K562 (cell line): ENCODE measurements around the gene PRPF6. TPM values are rescaled to one million over a fixed set of nuclear protein-coding genes. Genes with fewer than 3 reads are reported as not detected.

Experiments used
- ARID3A ChIP-seq: IDR thresholded peaks from 2 replicates; pipeline ENCODE4 v1.6.1; 2012; ENCODE audit warnings: low read depth, low read length, improper control_type of control experiment, borderline replicate concordance
- ATF2 ChIP-seq: sonication (generic); formaldehyde crosslinking; IDR thresholded peaks from 2 replicates; pipeline ENCODE4 v1.8.1; 2022; ENCODE audit warnings: missing genetic modification reagents
- ATF4 ChIP-seq: fragments of 450-650 bp; formaldehyde crosslinking; IDR thresholded peaks from 2 replicates; pipeline ENCODE4 v1.4.0; 2022; ENCODE audit warnings: mild to moderate bottlenecking, moderate library complexity
- CREBBP ChIP-seq: IDR thresholded peaks from one replicate; pipeline ENCODE4 v1.6.1; 2012; ENCODE audit warnings: low read depth, mild to moderate bottlenecking, control low read depth, inconsistent platforms, low read length
- EGR1 ChIP-seq: fragments of 450-650 bp; conservative IDR thresholded peaks from 2 replicates; pipeline ENCODE4 v1.6.1; 2017; ENCODE audit warnings: mild to moderate bottlenecking
- ID3 ChIP-seq, 2 experiments: fragments of 250-450 bp in 1 of 2; fragments of 450-650 bp in 1 of 2; sonication (Bioruptor Pico) in 1 of 2; IDR thresholded peaks; 2 replicates each; pipeline versions ENCODE4 v1.6.1 to v1.8.0; 2016 to 2021; ENCODE audit warnings: mild to moderate bottlenecking in 2 of 2, moderate library complexity in 2 of 2, missing compliant biosample characterization in 1 of 2, missing genetic modification characterization in 1 of 2
- POLR2H ChIP-seq: IDR thresholded peaks from 2 replicates; pipeline ENCODE4 v1.6.1; 2016; ENCODE audit warnings: missing genetic modification characterization, low read depth, mild to moderate bottlenecking, control low read depth, missing compliant biosample characterization, moderate library complexity
- SP2 ChIP-seq: IDR thresholded peaks from 2 replicates; pipeline ENCODE4 v1.6.1; 2011; ENCODE audit warnings: mild to moderate bottlenecking, low read depth, low read length, moderate library complexity; ENCODE audit not compliant: poor library complexity, severe bottlenecking; ENCODE audit errors: extremely low read depth
- SRSF1 ChIP-seq: fragments of 200-400 bp; formaldehyde crosslinking; IDR thresholded peaks from 2 replicates; pipeline ENCODE4 v1.6.1; 2017; ENCODE audit warnings: mild to moderate bottlenecking, low read depth, low read length, moderate library complexity
- U2AF1 ChIP-seq: fragments of 200-400 bp; formaldehyde crosslinking; optimal IDR thresholded peaks from 2 replicates; pipeline ENCODE3; 2017; ENCODE audit warnings: mild to moderate bottlenecking, low read depth, low read length, moderate library complexity
- polyA plus RNA-seq, 8 experiments: library from polyadenylated mRNA; depleted of rRNA in 4 of 8; stranded (reverse) in 5 of 8; unstranded in 3 of 8; fragments of >200 nt; fragmentation: Nextera tagmentation in 2 of 8; fragmentation: Illumina TruSeq in 1 of 8; extraction: Ambion mirVana in 2 of 8; extraction: Trizol in 1 of 8; gene quantifications; 2 replicates each; pipeline versions ENCODE4 v1.2.1 to v1.2.3, GENCODE V29; 2011 to 2014; ENCODE audit warnings: inconsistent platforms in 1 of 8, missing spikeins in 1 of 8
- total RNA-seq, 7 experiments: library from RNA; depleted of rRNA in 6 of 7; stranded (reverse); fragments of >200 nt in 6 of 7; fragmentation: Illumina TruSeq in 2 of 7; extraction: Trizol in 2 of 7; gene quantifications; 2 replicates each; pipeline versions ENCODE4 v1.2.1 to v1.2.3, GENCODE V29; 2011 to 2021; ENCODE audit warnings: low replicate concordance in 1 of 7

The PRPF6 gene
- total and polyA plus RNA-seq, 9 of the 15 experiments (the other 6 are each of a cell fraction or from before 2014, with no cell fraction given), result 4.2 to 83.2 (median 59.9) TPM

GRCh38 chr20:64037498-64038213 lies 56.7 kb downstream of the PRPF6 start (continued):
- TF ChIP-seq ARID3A (no peak), SRSF1 (no peak), POLR2H (no peak), SP2 (no peak), CREBBP (no peak), EGR1 (no peak), ID3 (CRISPR knock-in tag; IDR thresholded peaks at IDR 0.05) (no peak), ID3 (tag; IDR thresholded peaks at IDR 0.05) (no peak), ATF4 (CRISPR knock-in tag) (no peak), U2AF1 (no peak), ATF2 (CRISPR knock-in tag) (no peak)
